Body of pancreas (tissue), 4 donors: Measurements from ENCODE around the gene GPR75.

ENCODE experiments used
- POLR2A ChIP-seq, 3 donors: fragments of 450-650 bp; IDR thresholded peaks; one replicate each; pipeline ENCODE4 v1.6.1; 2016; ENCODE audit warnings: antibody characterized with exemption in 3 of 3, mild to moderate bottlenecking in 2 of 3
- TF ChIP-seq, protein P1 (sequence below), 7 experiments: fragments of 450-650 bp in 4 of 7; fragments of 200-600 bp in 3 of 7; sonication (generic) in 3 of 7; IDR thresholded peaks; one replicate each; pipeline ENCODE4 v1.5.1; 2016 to 2019; ENCODE audit warnings: antibody characterized with exemption in 7 of 7

- TF ChIP-seq, protein P1, sequence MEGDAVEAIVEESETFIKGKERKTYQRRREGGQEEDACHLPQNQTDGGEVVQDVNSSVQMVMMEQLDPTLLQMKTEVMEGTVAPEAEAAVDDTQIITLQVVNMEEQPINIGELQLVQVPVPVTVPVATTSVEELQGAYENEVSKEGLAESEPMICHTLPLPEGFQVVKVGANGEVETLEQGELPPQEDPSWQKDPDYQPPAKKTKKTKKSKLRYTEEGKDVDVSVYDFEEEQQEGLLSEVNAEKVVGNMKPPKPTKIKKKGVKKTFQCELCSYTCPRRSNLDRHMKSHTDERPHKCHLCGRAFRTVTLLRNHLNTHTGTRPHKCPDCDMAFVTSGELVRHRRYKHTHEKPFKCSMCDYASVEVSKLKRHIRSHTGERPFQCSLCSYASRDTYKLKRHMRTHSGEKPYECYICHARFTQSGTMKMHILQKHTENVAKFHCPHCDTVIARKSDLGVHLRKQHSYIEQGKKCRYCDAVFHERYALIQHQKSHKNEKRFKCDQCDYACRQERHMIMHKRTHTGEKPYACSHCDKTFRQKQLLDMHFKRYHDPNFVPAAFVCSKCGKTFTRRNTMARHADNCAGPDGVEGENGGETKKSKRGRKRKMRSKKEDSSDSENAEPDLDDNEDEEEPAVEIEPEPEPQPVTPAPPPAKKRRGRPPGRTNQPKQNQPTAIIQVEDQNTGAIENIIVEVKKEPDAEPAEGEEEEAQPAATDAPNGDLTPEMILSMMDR (IDR thresholded peaks at IDR 0.05): no peak
- no peak for TF ChIP-seq POLR2A (IDR thresholded peaks at IDR 0.05)
Observed at GRCh38 chr2:53867169-53867568, 7.4 kb upstream of the GPR75 start.
